Brain microvascular endothelial cell (primary cell): Measurements from ENCODE around the gene ZNF622.
"Not testable (repeated sequence)": the region's sequence is repeated elsewhere in the genome, so short reads cannot be mapped to it uniquely, and the experiment has no call there.

Source experiments
- DNase-seq: peaks from one replicate; pipeline ENCODE4 v3.0.0-alpha.2; 2020
- H3K27ac ChIP-seq: fragments of 250-450 bp; sonication (Bioruptor Pico); 2 replicates; pipeline ENCODE4 v1.5.1; 2020; ENCODE audit warnings: mild to moderate bottlenecking, moderate library complexity
- H3K27me3 ChIP-seq: fragments of 250-450 bp; sonication (Bioruptor Pico); replicated peaks from 2 replicates; pipeline ENCODE4 v1.5.1; 2020; ENCODE audit warnings: mild to moderate bottlenecking
- H3K36me3 ChIP-seq: fragments of 250-450 bp; sonication (Bioruptor Pico); replicated peaks from 2 replicates; pipeline ENCODE4 v1.5.1; 2020; ENCODE audit warnings: mild to moderate bottlenecking
- H3K4me3 ChIP-seq: 2 replicates; pipeline ENCODE4 v1.5.1; 2011; ENCODE audit warnings: low read depth, mild to moderate bottlenecking, control low read depth, low read length, moderate library complexity
- CTCF ChIP-seq: IDR thresholded peaks from 2 replicates; pipeline ENCODE4 v1.5.1; 2011; ENCODE audit warnings: low read depth, mild to moderate bottlenecking, moderate library complexity, low read length, control low read depth, inconsistent platforms; ENCODE audit errors: missing control alignments
- in situ Hi-C: cut with HindIII; loops from 2 replicates; pipeline ENCODE4 v1.10.0; 2017; ENCODE audit warnings: low sequenced_read_pairs, low pct_ligation_motif_present

The ZNF622 gene

GRCh38 chr5:16484081-16484480 lies 18.5 kb upstream of the ZNF622 start:
- Histone ChIP-seq H3K36me3 (no peaks in the 10 kb centered on the region), H3K27me3 (no peaks in the 10 kb centered on the region), H3K27ac (no peak overlapping the region), H3K4me3 (no peak overlapping the region)
- DNase-seq, result no peak
- TF ChIP-seq CTCF, result no peak
- in situ Hi-C loops, result no loop called here

GRCh38 chr5:16483361-16483760 lies 17.8 kb upstream of the ZNF622 start:
- in situ Hi-C loops, result no loop called here
- no peaks in the 10 kb centered on the region for H3K27me3 ChIP-seq
- H3K36me3 ChIP-seq, result no peaks in the 10 kb centered on the region
- H3K4me3 ChIP-seq, result no peak overlapping the region
- H3K27ac ChIP-seq, result no peak overlapping the region
- TF ChIP-seq CTCF, result no peak
- DNase-seq, result no peak

GRCh38 chr5:16482891-16483290 lies 17.3 kb upstream of the ZNF622 start:
- Histone ChIP-seq H3K36me3 (no peaks in the 10 kb centered on the region), H3K4me3 (no peak overlapping the region), H3K27me3 (no peaks in the 10 kb centered on the region), H3K27ac (no peak overlapping the region)
- in situ Hi-C loops, result no loop called here
- no peak for DNase-seq
- TF ChIP-seq CTCF, result no peak

- Histone ChIP-seq H3K4me3 (no peak overlapping the region), H3K36me3 (no peaks in the 10 kb centered on the region), H3K27me3 (no peaks in the 10 kb centered on the region), H3K27ac (no peak overlapping the region)
- no peak for TF ChIP-seq CTCF
- in situ Hi-C loops, result no loop called here
- DNase-seq, result no peak
Measured at GRCh38 chr5:16480821-16481538, 15.4 kb upstream of the ZNF622 start.

GRCh38 chr5:16480144-16480543 lies 14.5 kb upstream of the ZNF622 start:
- no peak for DNase-seq
- Histone ChIP-seq H3K27ac (no peak overlapping the region), H3K27me3 (no peaks in the 10 kb centered on the region), H3K36me3 (no peaks in the 10 kb centered on the region), H3K4me3 (no peak overlapping the region)
- in situ Hi-C loops, result no loop called here
- no peak for TF ChIP-seq CTCF

- in situ Hi-C loops, result no loop called here
- Histone ChIP-seq H3K36me3 (no peaks in the 10 kb centered on the region), H3K4me3 (no peak overlapping the region), H3K27me3 (no peaks in the 10 kb centered on the region), H3K27ac (no peak overlapping the region)
- TF ChIP-seq CTCF, result no peak
- no peak for DNase-seq
Measured at GRCh38 chr5:16477541-16477940, 11.9 kb upstream of the ZNF622 start.

- DNase-seq, H3K27me3 ChIP-seq, H3K36me3 ChIP-seq, in situ Hi-C loops, H3K4me3 ChIP-seq, H3K27ac ChIP-seq: not testable (repeated sequence)
Measured at GRCh38 chr5:16476417-16476816, 10.8 kb upstream of the ZNF622 start.
